ENCODE data around the gene ELOB.

Gene ELOB

GRCh38 chr16:2779978-2780898 lies 3.2 kb upstream of the ELOB start:
- DNase-seq: no peak

GRCh38 chr16:2779151-2779920 lies 2.3 kb upstream of the ELOB start:
- no peak for DNase-seq

- DNase-seq: no peak
Observed at GRCh38 chr16:2778630-2778958, 1.5 kb upstream of the ELOB start.

- no peak for DNase-seq
Observed at GRCh38 chr16:2777903-2778629, 986 bp upstream of the ELOB start.

- DNase-seq: no peak
Observed at GRCh38 chr16:2776500-2777139, 460 bp downstream of the ELOB start.

- DNase-seq: no peak
Observed at GRCh38 chr16:2775765-2776499, 1.1 kb downstream of the ELOB start.

GRCh38 chr16:2775131-2775716 lies 1.9 kb downstream of the ELOB start:
- no peak for DNase-seq

- no peak for DNase-seq
Observed at GRCh38 chr16:2774161-2774891, 2.8 kb downstream of the ELOB start.

- no peak for DNase-seq
Observed at GRCh38 chr16:2773188-2773968, 3.7 kb downstream of the ELOB start.

GRCh38 chr16:2771496-2772402 lies 5.3 kb downstream of the ELOB start:
- DNase-seq: no peak

GRCh38 chr16:2770057-2770951 lies 6.8 kb downstream of the ELOB start:
- DNase-seq: no peak

GRCh38 chr16:2769675-2770056 lies 7.4 kb downstream of the ELOB start:
- no peak for DNase-seq

- DNase-seq: no peak
Observed at GRCh38 chr16:2769100-2769529, 8.0 kb downstream of the ELOB start.

GRCh38 chr16:2768403-2769089 lies 8.5 kb downstream of the ELOB start:
- no peak for DNase-seq

GRCh38 chr16:2767891-2768290 lies 9.2 kb downstream of the ELOB start:
- no peak for DNase-seq

GRCh38 chr16:2767140-2767731 lies 9.8 kb downstream of the ELOB start:
- DNase-seq: no peak
